NCI-H510A (cell line): ENCODE data around the gene LIMD2.
"Not testable (repeated sequence)": the region's sequence is repeated elsewhere in the genome, so short reads cannot be mapped to it uniquely, and the experiment has no call there.

Experiments used
- DNase-seq: peaks from one replicate; lab custom pipeline; 2025; lab: John Stamatoyannopoulos, UW

The LIMD2 gene

DNA sequence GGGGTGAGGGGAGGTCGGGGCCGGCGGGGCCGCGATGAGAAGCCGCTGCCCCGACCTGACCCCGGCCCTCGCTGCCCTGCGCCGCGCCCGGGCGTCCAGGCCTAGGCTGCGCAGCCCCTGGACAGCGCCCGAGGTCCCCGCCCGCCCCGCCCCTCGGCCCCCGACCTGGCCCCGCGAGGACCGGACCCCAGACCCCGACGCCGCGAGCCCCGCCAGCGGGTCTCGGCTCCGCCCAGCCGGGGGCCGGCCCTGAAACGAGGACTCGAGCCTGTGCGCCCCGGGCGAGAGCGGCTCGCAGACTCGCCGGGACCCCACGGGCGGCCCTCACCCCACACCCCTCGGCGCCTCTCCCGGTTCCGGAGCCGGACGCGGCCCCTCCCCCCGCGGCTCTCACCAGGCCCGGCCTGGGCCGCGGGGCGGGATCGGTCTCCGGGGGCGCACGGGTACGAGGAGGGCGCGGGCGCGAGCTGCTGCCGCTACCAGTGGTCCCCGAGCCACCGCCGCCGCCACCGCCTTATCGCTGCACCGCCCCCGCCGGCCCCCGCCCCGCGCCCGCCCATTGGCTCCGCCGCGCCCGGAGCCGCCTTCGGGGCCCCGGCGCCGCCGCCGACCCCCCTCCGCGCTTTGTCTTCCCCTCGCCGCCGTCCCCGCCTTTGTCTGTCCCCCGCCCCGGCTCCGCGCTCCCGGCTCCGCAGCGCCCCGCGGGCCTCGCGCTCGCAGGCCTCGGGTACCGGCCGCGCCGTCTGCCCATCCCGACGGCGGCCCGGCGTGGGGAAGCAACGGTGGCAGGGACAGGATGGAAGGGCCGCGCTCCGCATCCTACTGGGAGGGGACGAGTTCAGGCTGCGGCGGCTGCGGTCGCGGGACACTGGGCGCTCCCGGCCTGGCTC lies at the start of gene LIMD2:
TSS of gene LIMD2 (minus strand) at position 488 of the 890 bp plus-strand sequence. CDS start 827 bp downstream, outside the sequence.
- peak; percentile 86 for DNase-seq

DNA sequence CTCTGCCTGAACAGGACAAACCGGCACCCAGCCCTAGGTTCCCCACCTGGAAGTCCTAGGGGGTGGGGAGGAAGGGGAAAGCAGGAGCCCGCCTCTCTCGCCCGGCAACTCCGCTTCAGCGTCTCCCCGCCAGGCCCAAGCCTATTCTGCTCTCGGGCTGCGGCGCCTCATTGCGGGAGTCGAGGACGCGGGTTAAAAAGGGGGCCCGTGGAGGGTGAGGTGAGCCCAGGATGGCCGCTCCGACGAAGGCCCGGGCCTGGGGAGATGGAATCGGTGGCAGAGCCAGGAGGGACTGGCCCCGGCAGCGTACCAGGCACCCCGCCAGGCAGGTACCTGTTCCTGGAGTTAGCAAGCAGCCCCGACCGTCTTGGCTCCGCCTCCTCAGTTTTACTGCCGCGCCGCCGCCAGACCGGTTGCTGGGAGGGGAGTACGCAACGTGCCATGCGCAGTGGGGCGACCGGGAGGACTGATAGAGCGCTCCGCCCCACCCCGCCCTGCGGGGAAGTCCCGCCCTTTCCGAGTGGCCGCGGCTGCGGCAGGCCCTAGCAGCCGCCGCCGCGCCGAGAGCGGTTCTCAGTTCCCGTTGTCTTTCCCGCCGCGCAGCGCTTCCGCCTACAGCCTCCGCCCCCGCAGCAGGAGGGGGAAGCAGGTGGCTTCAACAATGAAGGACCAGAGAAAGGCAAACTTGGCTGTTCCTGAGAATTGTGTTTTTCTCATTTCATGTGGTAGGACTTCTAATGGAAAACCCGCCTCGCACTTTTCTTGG lies 41.7 kb upstream of the LIMD2 start, which contains the start of gene STRADA:
TSS of gene STRADA (minus strand) at position 392 of the 766 bp plus-strand sequence. CDS start 13,430 bp downstream, outside the sequence.
- DNase-seq, result peak; percentile 98

DNA sequence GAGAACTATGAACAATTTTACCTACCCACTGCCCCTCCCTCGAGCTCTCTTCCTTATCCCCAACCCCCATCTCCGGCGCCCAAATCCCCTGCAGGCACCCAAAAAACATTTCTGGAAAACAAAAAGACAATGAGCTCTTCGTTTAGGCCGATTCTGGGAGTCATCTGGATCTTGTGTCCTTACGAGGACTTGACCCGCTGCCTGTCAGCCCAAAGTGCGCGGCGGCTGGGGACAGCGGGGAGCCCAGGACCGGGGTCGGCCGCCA lies 41.1 kb upstream of the LIMD2 start:
- no peak for DNase-seq

DNA sequence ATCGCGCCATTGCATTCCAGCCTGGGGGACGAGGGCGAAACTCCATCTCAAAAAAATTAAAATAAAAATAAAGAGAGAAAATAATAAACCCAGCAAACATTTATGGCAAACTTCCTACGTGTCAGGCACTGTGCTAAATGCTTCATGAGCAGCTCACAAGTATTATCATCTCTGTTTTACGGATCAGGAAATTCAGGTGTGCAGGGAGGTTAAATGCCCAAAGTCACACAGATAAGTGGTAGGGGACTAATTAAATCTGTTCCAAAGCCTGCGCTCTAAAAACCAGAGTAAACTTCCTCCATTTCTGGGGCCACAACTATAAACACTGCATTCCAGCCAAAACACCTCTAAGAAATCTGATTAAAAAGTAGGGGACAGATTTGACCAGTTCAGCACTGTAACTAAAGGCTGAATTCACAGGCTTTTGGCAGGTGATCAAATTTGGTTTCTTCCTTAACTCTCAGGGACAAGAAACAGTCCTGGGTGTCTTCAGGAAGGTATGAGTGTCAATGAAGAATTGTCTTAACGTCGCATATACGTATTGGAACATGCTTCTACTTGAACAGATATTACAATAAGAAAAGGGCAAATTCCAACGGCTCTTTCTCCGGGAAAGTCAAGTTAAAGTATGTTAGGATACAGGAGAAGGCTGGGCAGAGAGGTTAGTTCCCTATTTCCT lies 40.7 kb upstream of the LIMD2 start:
- DNase-seq, result no peak

DNA sequence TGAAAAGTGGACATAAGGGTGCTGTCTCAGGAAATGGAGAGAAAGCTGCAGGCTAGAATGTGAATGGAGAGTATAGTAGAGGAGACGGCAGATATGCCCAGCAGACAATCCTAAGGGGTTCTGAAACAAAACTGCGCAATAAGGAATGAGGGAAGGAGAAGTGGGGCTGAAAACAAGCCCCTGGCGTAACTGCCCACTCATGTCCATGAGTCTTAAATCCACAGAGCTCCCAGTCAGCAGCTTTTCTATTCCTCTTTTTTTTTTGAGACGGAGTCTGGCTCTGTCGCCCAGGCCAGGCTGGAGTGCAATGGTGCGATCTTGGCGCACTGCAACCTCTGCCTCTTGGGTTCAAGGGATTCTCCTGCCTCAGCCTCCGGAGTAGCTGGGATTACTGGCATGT lies 35.8 kb upstream of the LIMD2 start:
- no peak for DNase-seq

DNA sequence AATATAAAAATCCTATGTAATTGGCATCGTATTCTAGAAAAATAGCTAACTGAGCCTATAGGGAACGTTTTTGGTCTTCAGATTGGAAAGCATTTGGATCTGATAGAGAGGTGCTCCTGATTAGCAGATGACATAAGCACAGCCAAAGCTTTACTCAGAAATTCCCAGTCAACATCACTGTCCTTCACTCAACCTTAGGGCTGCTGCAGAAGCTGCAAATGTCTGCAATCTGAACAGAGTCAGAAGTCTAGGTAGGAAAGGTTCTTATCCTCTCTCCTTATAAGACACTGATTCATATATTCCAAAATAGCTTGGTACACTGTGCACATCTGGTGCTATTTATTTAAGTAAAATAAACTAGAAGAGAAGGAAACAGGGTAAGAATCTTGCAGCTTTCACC lies 22.5 kb upstream of the LIMD2 start:
- no peak for DNase-seq

DNA sequence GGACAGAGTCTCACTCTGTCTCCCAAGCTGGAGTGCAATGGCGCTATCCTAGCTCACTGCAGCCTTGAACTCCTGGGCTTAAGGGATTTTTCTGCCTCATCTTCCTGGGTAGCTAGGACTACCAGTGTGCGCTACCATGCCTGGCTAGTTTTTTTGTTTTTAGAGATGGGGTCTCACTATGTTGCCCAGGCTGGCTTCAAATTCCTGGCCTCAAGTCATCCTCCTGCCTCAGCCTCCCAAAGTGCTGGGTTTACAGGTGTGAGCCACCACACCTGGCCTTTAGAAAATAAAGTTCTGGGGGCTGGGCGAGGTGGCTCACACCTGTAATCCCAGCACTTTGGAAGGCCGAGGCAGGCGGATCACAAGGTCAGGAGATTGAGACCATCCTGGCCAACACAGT lies 20.3 kb upstream of the LIMD2 start:
- DNase-seq, result not testable (repeated sequence)

DNA sequence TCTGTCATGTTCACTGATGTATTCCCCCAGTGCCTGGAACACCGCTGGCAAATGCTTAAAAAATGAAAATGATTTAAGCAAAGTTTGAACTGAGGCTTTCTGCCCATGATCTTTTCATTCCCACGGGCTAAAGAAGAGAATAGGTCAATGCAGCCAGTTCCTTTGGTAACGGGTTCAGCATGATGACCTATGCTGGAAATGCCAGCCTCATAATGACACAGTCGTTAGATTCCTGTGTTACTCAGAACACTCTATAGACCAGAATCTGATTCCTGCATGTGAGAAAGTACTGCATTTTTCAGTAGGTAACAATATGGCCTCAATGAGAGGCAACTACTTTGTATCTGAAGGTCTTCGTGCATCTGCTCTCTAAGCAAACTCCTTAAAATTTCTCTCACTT lies 19.1 kb upstream of the LIMD2 start:
- no peak for DNase-seq

DNA sequence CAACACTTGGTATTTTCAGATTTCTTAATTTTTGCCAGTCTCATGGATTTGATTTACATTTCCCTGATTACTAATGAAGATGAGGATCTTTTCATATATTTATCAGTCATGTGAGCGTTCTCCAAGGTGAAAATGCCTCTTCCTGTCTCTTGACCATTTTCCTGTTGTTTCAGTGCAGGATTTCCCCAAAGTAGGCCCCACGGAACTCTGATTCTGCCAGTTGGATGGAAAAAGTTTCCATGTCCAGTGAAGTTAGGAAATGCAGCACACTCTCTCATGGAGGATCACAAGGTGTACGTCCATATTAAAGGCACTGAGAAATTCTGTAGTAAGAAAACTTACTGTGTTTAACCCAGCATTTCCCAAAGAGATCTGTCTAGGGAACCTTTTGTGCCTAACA lies 16.5 kb upstream of the LIMD2 start:
- DNase-seq, result no peak

DNA sequence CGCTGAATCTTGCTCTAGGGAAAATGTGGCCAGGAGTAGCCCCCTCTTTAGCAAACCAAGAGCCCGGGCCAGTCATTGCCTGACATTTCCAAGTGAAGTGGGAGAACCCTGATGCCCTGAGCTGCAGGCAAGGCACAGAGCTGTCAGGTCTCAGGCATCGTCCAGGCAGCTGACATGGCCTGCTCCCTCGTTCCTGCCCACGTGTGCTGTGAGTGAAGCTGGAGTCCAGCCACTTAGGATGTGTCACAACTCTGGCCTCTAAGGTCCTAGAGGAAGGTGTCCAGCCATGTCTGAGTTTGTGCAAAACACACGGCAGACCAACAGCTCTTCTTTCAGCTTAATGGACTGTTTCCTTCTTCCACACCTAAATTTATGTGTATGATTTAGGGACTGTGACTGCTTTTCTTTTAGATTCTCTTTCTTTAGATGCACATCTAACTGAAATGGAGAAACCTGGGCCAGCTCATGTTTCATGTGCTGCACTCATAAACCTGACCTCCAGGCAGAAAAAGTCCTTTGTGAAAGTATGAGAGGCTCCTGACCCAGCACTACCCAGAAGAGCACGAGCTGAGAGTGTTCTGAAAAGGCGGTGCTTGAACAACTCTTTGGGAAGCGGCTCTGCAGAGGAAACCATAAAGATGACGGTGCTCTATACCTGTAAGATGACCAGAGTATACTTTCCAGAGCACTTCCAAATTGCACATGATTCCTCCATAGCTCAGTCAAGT lies 14.8 kb upstream of the LIMD2 start:
- DNase-seq, result no peak

DNA sequence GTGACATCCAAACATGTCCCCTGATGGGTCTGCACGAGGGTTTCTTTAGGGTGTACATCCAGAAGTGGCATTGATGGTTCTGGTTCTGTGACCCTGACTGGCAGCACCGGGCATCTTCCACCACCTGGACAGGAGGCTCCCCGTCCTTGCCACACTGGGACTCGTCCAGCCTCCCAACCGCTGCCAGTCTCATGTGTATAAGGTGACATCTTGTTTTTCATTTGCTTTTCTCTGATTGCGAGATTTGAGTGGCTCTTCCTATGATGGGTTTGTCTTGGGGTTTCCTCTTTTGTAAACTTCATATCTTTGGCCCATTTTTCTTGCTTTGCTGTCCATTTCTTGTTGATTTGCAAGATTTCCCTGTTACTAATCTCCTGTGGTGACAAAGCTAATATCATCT lies 9.2 kb upstream of the LIMD2 start:
- no peak for DNase-seq

DNA sequence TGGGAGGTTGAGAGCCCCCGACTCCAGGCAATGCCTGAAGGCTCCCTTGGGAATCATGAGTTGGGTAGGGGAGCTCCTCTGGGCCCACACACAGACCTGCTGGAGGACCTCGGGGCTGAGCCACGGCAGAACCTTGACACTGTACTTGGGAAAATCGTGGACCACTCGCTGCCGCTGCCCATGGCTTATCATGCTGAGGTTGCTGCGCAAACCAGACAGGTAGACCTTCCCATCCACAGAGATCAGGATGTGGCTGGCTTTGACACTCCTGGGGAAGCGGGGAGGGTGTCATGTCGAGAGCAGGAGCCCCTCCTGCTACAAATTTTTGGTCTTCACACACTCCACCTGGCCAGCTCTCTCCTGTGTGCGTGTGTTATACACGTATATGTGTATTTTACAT lies 7.2 kb upstream of the LIMD2 start:
- DNase-seq, result no peak

DNA sequence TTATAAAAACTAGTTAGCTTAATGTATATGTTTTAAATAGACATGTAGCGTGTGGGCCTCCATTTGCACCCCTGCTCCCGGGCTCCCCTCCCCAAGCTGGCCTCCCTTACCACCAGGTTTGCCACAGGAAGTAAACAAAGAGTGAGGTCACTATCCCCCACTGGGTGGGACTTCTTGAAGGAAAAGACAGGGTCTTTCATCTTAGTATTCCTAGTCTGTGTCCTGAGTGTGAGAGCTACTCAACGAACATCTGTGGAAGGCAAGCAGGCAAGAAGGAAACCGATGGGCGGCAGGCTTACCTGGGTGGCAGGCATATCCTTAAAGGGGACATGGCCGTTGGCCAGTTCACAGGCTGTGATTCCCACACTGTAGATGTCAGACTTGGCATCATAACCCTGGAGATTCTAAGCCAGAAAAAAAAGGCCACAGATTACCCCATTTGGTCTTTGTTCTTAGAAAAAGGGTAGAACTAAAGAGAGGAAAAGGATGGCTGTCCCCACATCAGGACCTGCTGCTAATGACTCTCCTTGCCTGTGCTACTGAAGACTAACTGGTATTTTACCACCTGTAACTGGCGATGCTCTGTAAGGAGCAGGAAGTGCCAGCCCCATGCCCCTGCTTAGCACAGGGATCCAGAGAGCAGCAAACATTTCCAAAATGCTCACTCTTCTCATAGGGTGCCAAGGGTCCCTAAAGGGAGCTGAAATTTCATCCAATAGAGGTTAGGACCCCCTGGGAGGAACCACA lies 6.6 kb upstream of the LIMD2 start:
- DNase-seq, result no peak

DNA sequence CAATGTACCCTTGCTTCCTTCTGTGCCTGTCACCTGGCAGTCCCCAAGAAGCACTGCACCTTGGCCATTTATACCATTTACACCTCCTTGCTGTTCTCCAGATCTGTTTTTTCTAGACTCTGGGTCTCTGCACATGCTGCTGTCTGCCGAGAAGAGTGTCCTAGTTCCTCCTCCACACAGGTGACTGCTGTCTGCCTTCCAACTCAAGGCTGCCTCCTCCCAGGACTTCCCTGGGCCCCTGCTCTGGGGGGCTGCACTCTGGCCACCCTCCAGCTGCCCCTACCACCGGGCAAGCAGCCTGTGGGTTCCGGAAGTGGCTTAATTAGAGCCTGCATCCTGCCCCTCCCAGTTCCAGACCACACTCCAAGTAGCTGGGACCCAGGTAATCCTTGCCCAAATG lies 5.7 kb upstream of the LIMD2 start:
- DNase-seq, result no peak

DNA sequence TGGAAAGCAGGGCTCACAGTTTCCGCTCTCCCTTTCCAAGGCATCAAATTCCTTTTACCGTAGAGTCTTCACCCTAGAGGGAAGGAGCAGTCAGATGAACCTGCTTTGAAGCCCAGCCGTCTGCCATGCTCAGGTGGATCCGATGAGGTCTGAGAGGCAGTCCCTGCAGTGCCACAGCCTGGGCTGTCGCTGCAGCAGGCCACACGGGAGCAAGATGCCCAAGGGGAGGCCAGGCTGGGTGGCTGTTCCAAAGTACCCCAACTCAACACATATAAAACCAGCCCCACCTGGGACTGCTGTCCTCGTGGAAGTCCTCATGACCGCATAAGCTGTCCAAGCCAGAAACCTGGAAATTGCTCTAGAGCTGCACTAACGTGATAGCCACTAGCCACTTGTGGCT lies 4.9 kb upstream of the LIMD2 start:
- DNase-seq, result no peak

DNA sequence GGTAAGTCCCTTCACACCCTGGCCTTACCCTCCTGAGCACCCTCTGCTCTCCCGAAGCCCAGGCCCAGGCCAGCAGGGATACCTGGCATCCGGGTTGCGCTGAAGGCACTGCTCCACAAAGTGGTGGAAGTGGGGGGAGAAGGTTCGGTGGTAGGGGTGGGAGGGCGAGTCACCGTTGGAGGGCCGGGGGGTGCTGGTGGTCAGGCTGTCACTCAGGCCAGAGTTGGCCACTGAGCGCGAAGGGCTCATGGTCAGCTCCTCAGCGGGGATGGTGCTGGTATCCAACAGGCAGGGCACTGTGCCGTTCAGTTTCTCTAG lies 4.3 kb upstream of the LIMD2 start:
- DNase-seq, result no peak

DNA sequence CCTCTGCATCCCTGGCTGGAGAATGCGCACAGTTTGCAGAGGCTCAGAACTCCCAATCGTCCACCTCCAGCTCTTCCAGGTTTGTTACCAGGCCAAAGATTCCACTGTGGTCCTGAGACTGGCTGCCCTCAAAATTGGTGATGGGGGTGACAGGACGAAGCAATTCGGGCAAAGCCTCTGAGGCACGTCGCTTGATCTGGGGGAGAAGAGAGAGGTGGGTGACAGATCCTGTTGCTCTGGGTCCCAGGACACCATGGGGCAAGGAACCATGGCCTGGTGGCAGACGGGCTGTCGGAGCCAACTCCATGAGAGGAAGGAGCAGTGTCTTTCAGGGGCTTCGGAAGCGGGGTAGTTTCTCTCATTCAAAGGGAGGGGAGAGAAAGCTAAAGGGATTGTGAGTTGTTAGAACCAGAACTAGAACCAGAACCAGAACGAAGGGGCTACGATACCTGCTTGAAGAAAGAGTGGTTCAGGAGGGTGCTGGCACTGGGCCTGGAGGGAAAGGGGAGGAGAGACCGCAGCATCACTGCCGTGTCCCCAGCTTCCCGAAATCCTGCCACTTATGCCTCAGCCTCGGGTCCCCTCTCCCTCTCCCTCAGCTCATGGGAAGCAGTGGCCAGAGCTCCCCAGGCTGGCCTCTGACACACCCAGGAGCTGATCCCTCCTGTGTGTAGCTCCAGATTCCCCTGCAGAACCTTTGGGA lies 3.8 kb upstream of the LIMD2 start:
- no peak for DNase-seq

DNA sequence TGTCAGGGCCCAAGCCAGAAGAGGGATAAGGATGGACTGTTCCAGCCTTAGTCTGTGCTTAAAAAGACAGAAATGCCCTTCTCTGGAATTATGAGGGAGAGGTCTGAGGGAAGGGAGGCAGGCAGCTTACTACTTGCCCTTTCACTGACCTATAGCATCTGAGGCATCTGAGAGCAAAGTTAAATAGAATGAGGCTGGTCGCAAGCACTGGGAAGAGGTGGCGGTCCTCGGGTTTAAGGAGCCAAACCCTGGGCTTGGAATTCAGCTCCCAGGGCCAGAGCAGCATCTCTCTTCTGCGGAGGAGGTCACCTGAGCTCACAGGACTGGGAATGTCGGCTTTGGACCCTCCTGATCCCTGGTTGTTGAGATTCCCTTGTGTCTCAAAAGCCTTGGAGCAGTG lies 3.1 kb upstream of the LIMD2 start:
- DNase-seq, result no peak

DNA sequence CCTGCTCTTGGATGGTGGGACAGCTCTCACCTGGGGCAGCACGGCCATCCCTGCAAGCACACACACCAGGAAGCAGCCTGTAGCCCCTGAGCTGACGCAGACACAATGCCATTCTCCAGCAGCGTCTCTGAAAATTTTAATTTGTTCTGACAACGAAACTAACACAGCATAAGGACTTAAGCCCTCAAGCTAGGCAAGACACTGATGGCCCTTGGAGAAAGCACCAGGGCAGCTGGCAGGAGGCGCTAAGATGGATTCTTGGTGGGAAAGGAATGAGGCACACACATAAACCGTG lies 2.7 kb upstream of the LIMD2 start:
- DNase-seq, result no peak

DNA sequence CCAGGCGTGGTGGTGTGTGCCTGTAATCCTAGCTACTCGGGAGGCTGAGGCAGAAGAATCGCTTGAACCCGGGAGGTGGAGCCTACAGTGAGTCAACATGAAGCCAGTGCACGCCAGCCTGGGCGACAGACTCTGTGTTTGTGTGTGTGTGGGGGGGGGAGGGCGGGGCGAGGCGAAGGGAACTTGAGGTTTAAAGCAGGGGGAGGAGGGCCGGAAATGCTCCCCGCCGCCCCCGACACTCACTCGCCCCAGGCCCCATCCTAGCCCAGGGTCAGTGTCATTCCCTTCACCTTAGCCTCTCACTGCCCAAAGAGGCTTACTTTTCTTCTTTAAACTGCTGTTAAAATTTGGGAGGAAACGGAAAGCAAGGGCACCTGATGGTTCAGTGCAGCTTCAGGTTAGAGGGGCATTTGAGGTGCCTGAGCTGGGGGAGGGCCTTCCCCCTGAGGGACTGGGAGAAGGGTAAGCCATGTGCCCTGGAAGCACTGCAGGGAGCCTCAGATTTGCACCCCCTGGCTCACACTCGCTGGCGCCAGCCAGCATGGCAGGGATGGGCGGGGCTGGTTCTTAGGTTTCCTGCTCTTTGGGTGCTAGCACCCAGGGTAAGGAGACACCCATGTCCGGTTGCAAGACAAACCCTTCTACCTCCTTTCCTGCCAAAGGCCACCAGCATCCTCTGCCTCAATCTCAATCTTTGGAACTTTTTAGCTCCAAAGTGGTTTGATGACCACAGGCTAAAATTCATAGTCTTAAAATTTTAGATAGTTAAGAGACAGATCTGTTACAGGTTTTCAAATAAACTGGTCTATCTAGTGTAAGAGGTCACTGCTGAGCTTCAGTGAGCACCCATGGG lies 2.2 kb upstream of the LIMD2 start:
- DNase-seq, result peak; percentile 66
